ENCODE measurements around the gene GNE. TPM values are rescaled to one million over a fixed set of nuclear protein-coding genes. Genes with fewer than 3 reads are reported as not detected.
"Not testable (repeated sequence)": the region's sequence is repeated elsewhere in the genome, so short reads cannot be mapped to it uniquely, and the experiment has no call there.

GNE gene
- total RNA-seq, 1 donor from 2014 or later: 32.8 TPM

GRCh38 chr9:36268007-36268427 is 9.8 kb upstream of the GNE start:
- DNase-seq (ENCODE audit: low spot score): no peak

GRCh38 chr9:36264896-36265295 is 6.6 kb upstream of the GNE start:
- DNase-seq (ENCODE audit: low spot score): peak; percentile 71

- no peak for DNase-seq (ENCODE audit: low spot score)
These were observed 5.4 kb upstream of the GNE start for GRCh38 chr9:36263683-36264082.

GRCh38 chr9:36258996-36259533 is 817 bp upstream of the GNE start:
- peak; percentile 22 for DNase-seq (ENCODE audit: low spot score)

GRCh38 chr9:36251428-36251827 is 6.8 kb downstream of the GNE start:
- no peak for DNase-seq (ENCODE audit: low spot score)

GRCh38 chr9:36250079-36250478 is 8.2 kb downstream of the GNE start:
- no peak for DNase-seq (ENCODE audit: low spot score)

GRCh38 chr9:36249189-36249588 is 9.1 kb downstream of the GNE start:
- no peak for DNase-seq (ENCODE audit: low spot score)

GRCh38 chr9:36248061-36248460 is 10.2 kb downstream of the GNE start:
- DNase-seq (ENCODE audit: low spot score): not testable (repeated sequence)

- DNase-seq (ENCODE audit: low spot score): no peak
These were observed 10.9 kb downstream of the GNE start for GRCh38 chr9:36247356-36247755.

GRCh38 chr9:36245906-36246305 is 12.3 kb downstream of the GNE start:
- no peak for DNase-seq (ENCODE audit: low spot score)

GRCh38 chr9:36239675-36240074 is 18.6 kb downstream of the GNE start:
- DNase-seq (ENCODE audit: low spot score): not testable (repeated sequence)

- not testable (repeated sequence) for DNase-seq (ENCODE audit: low spot score)
These were observed 19.0 kb downstream of the GNE start for GRCh38 chr9:36239205-36239604.

GRCh38 chr9:36237230-36237629 is 21.0 kb downstream of the GNE start:
- DNase-seq (ENCODE audit: low spot score): no peak

- no peak for DNase-seq (ENCODE audit: low spot score)
These were observed 35.8 kb downstream of the GNE start for GRCh38 chr9:36222449-36222848.

GRCh38 chr9:36221667-36222066 is 36.6 kb downstream of the GNE start:
- DNase-seq (ENCODE audit: low spot score): no peak

- no peak for DNase-seq (ENCODE audit: low spot score)
These were observed 39.8 kb downstream of the GNE start for GRCh38 chr9:36218411-36218901.

- DNase-seq (ENCODE audit: low spot score): no peak
These were observed 40.2 kb downstream of the GNE start for GRCh38 chr9:36218011-36218410.

GRCh38 chr9:36217256-36217968 is 40.8 kb downstream of the GNE start:
- no peak for DNase-seq (ENCODE audit: low spot score)

- DNase-seq (ENCODE audit: low spot score): no peak
These were observed 43.7 kb downstream of the GNE start for GRCh38 chr9:36214571-36214970.

- no peak for DNase-seq (ENCODE audit: low spot score)
These were observed 44.3 kb downstream of the GNE start for GRCh38 chr9:36213989-36214388.

- no peak for DNase-seq (ENCODE audit: low spot score)
These were observed 44.9 kb downstream of the GNE start for GRCh38 chr9:36213387-36213786.

GRCh38 chr9:36211510-36211909 is 46.7 kb downstream of the GNE start:
- no peak for DNase-seq (ENCODE audit: low spot score)

GRCh38 chr9:36210722-36211121 is 47.5 kb downstream of the GNE start:
- DNase-seq (ENCODE audit: low spot score): no peak

Data from mesenteric fat pad (tissue), 1 donor.